SK-N-SH (cell line): ENCODE measurements around the gene PLEKHA8.

ENCODE experiments used
- EZH2phosphoT487 ChIP-seq: fragments of 200-600 bp; sonication (generic); IDR thresholded peaks from 2 replicates; pipeline ENCODE4 v1.6.1; 2017; ENCODE audit warnings: low read depth, mixed run types, mild to moderate bottlenecking, antibody characterized with exemption, moderate library complexity, borderline replicate concordance
- NFIC ChIP-seq: IDR thresholded peaks from 2 replicates; pipeline ENCODE4 v1.4.0; 2012; ENCODE audit warnings: borderline replicate concordance
- NRF1 ChIP-seq: IDR thresholded peaks from 2 replicates; pipeline ENCODE4 v1.6.1; 2012; ENCODE audit warnings: low read depth, mild to moderate bottlenecking, low read length
- POLR2AphosphoS5 ChIP-seq: IDR thresholded peaks from 2 replicates; pipeline ENCODE4 v1.6.1; 2012; ENCODE audit warnings: low read depth, low read length
- RXRA ChIP-seq: IDR thresholded peaks from 2 replicates; pipeline ENCODE4 v1.4.0; 2012; ENCODE audit warnings: low read depth, mild to moderate bottlenecking, borderline replicate concordance
- SIN3A ChIP-seq: IDR thresholded peaks from 2 replicates; pipeline ENCODE4 v1.6.1; 2012; ENCODE audit warnings: low read depth, mild to moderate bottlenecking, low read length, moderate library complexity, borderline replicate concordance
- SMC3 ChIP-seq: IDR thresholded peaks from 2 replicates; pipeline ENCODE4 v1.6.1; 2012; ENCODE audit warnings: low read depth, low read length, improper control_type of control experiment
- TAF1 ChIP-seq: IDR thresholded peaks from 2 replicates; pipeline ENCODE4 v1.6.1; 2012; ENCODE audit warnings: low read depth, mild to moderate bottlenecking, low read length, moderate library complexity, borderline replicate concordance
- TCF12 ChIP-seq: IDR thresholded peaks from 2 replicates; pipeline ENCODE4 v1.4.0; 2012
- YY1 ChIP-seq: IDR thresholded peaks from 2 replicates; pipeline ENCODE4 v1.4.0; 2012; ENCODE audit warnings: low read depth, mild to moderate bottlenecking
- TF ChIP-seq, protein P1 (sequence below): fragments of 200-600 bp; sonication (generic); IDR thresholded peaks from 2 replicates; pipeline ENCODE4 v1.6.1; 2017; ENCODE audit warnings: antibody characterized with exemption, mild to moderate bottlenecking, moderate library complexity
- TF ChIP-seq, protein P2 (sequence below): IDR thresholded peaks from 2 replicates; pipeline ENCODE4 v1.4.0; 2012; ENCODE audit warnings: low read depth
- TF ChIP-seq, protein P3 (sequence below): IDR thresholded peaks from 2 replicates; pipeline ENCODE4 v1.6.1; 2012; ENCODE audit warnings: mild to moderate bottlenecking, low read depth, low read length, moderate library complexity
- TF ChIP-seq, protein P4 (sequence below): fragments of 150-350 bp; IDR thresholded peaks from 2 replicates; pipeline ENCODE4 v1.6.1; 2017; ENCODE audit warnings: antibody characterized with exemption, low read length, low read depth, borderline replicate concordance

DNA sequence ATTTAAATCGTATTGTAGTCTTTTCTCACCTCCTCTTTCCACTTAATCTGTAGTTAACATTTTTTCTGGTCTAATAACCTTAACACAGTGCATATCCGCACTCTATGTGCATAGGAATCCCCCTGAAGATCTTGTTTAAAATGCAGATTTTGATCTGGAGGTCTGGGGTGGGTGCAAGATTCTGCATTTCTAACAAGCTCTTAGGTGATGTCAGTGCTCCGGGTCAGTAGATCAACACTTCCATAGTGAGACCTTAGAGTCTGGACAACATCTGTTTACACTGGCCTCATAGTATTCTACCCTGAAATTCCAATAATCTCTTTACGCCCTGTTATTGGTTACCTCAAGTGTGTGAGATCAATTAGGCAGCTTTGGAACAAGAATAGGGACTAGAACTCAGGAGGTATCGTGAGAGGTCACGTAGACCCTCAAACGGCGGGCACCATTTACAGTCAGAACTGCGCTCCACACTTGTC is 434 bp upstream of the PLEKHA8 start:
- TF ChIP-seq, protein P1, sequence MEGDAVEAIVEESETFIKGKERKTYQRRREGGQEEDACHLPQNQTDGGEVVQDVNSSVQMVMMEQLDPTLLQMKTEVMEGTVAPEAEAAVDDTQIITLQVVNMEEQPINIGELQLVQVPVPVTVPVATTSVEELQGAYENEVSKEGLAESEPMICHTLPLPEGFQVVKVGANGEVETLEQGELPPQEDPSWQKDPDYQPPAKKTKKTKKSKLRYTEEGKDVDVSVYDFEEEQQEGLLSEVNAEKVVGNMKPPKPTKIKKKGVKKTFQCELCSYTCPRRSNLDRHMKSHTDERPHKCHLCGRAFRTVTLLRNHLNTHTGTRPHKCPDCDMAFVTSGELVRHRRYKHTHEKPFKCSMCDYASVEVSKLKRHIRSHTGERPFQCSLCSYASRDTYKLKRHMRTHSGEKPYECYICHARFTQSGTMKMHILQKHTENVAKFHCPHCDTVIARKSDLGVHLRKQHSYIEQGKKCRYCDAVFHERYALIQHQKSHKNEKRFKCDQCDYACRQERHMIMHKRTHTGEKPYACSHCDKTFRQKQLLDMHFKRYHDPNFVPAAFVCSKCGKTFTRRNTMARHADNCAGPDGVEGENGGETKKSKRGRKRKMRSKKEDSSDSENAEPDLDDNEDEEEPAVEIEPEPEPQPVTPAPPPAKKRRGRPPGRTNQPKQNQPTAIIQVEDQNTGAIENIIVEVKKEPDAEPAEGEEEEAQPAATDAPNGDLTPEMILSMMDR: no peak
- TF ChIP-seq TAF1 (no peak), SIN3A (no peak), TCF12 (no peak), NFIC (no peak), EZH2phosphoT487 (no peak), YY1 (no peak), SMC3 (no peak), POLR2AphosphoS5 (no peak), NRF1 (no peak), RXRA (no peak)
- TF ChIP-seq, protein P2, sequence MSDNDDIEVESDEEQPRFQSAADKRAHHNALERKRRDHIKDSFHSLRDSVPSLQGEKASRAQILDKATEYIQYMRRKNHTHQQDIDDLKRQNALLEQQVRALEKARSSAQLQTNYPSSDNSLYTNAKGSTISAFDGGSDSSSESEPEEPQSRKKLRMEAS: no peak
- TF ChIP-seq, protein P3, sequence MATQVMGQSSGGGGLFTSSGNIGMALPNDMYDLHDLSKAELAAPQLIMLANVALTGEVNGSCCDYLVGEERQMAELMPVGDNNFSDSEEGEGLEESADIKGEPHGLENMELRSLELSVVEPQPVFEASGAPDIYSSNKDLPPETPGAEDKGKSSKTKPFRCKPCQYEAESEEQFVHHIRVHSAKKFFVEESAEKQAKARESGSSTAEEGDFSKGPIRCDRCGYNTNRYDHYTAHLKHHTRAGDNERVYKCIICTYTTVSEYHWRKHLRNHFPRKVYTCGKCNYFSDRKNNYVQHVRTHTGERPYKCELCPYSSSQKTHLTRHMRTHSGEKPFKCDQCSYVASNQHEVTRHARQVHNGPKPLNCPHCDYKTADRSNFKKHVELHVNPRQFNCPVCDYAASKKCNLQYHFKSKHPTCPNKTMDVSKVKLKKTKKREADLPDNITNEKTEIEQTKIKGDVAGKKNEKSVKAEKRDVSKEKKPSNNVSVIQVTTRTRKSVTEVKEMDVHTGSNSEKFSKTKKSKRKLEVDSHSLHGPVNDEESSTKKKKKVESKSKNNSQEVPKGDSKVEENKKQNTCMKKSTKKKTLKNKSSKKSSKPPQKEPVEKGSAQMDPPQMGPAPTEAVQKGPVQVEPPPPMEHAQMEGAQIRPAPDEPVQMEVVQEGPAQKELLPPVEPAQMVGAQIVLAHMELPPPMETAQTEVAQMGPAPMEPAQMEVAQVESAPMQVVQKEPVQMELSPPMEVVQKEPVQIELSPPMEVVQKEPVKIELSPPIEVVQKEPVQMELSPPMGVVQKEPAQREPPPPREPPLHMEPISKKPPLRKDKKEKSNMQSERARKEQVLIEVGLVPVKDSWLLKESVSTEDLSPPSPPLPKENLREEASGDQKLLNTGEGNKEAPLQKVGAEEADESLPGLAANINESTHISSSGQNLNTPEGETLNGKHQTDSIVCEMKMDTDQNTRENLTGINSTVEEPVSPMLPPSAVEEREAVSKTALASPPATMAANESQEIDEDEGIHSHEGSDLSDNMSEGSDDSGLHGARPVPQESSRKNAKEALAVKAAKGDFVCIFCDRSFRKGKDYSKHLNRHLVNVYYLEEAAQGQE: no peak
- TF ChIP-seq, protein P4, sequence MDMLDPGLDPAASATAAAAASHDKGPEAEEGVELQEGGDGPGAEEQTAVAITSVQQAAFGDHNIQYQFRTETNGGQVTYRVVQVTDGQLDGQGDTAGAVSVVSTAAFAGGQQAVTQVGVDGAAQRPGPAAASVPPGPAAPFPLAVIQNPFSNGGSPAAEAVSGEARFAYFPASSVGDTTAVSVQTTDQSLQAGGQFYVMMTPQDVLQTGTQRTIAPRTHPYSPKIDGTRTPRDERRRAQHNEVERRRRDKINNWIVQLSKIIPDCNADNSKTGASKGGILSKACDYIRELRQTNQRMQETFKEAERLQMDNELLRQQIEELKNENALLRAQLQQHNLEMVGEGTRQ: no peak
